DND-41 (cell line): ENCODE data around the gene APOL5.
"Not testable (repeated sequence)": the region's sequence is repeated elsewhere in the genome, so short reads cannot be mapped to it uniquely, and the experiment has no call there.

Experiments
- ATAC-seq: fragments of 200-7000 bp; cut with Tn5 transposase; 3 replicates; pipeline ENCODE4 v1.9.1; 2021; ENCODE audit warnings: low read depth; ENCODE audit not compliant: insufficient read depth
- DNase-seq: peaks from one replicate; pipeline ENCODE4 v3.0.0-alpha.2; 2020
- H2AFZ ChIP-seq: 2 replicates; pipeline ENCODE4 v1.6.0; 2012; ENCODE audit warnings: low read depth, low read length
- H3K27ac ChIP-seq: 2 replicates; pipeline ENCODE4 v1.5.1; 2012; ENCODE audit warnings: low read length, inconsistent platforms
- H3K27me3 ChIP-seq: fragments of 200-600 bp; sonication (generic); 2 replicates; pipeline ENCODE4 v1.6.0; 2012; ENCODE audit warnings: low read length, mild to moderate bottlenecking, inconsistent platforms; ENCODE audit not compliant: insufficient read depth, poor library complexity
- H3K36me3 ChIP-seq: 2 replicates; pipeline ENCODE4 v1.5.1; 2012; ENCODE audit warnings: low read length, inconsistent platforms; ENCODE audit not compliant: insufficient read depth
- H3K4me1 ChIP-seq: 2 replicates; pipeline ENCODE4 v1.5.1; 2012; ENCODE audit warnings: mild to moderate bottlenecking, low read length; ENCODE audit not compliant: insufficient read depth
- H3K4me2 ChIP-seq: 2 replicates; pipeline ENCODE4 v1.6.0; 2012; ENCODE audit warnings: mild to moderate bottlenecking, moderate library complexity, low read length, inconsistent platforms; ENCODE audit not compliant: insufficient read depth
- H3K4me3 ChIP-seq, 2 experiments: fragments of 200-600 bp in 1 of 2; shearing (Covaris generic) in 1 of 2; 2 replicates each; pipeline ENCODE4 v1.5.1; 2012 to 2016; ENCODE audit warnings: inconsistent platforms in 2 of 2, low read length in 2 of 2, mild to moderate bottlenecking in 2 of 2, low read depth in 1 of 2, moderate library complexity in 1 of 2
- H3K79me2 ChIP-seq: 2 replicates; pipeline ENCODE4 v1.6.0; 2012; ENCODE audit warnings: low read length, inconsistent platforms; ENCODE audit not compliant: insufficient read depth
- H3K9ac ChIP-seq: 2 replicates; pipeline ENCODE4 v1.6.0; 2012; ENCODE audit warnings: low read depth, mild to moderate bottlenecking, inconsistent platforms, low read length, moderate library complexity
- H3K9me3 ChIP-seq: 2 replicates; pipeline ENCODE4 v1.5.1; 2012; ENCODE audit warnings: low read length, moderate library complexity, mild to moderate bottlenecking, inconsistent platforms; ENCODE audit not compliant: insufficient read depth, severe bottlenecking
- H4K20me1 ChIP-seq: 2 replicates; pipeline ENCODE4 v1.6.0; 2012; ENCODE audit warnings: low read length; ENCODE audit not compliant: insufficient read depth
- CTCF ChIP-seq: IDR thresholded peaks from 2 replicates; pipeline ENCODE4 v1.5.1; 2012; ENCODE audit warnings: borderline replicate concordance, low read length, moderate library complexity, mild to moderate bottlenecking; ENCODE audit not compliant: poor library complexity, severe bottlenecking; ENCODE audit errors: extremely low read depth
- EZH2 ChIP-seq: IDR thresholded peaks from 3 replicates; pipeline ENCODE4 v1.6.1; 2012; ENCODE audit warnings: borderline replicate concordance, low read depth, mild to moderate bottlenecking, moderate library complexity, low read length, inconsistent platforms; ENCODE audit not compliant: severe bottlenecking

APOL5 gene

GRCh38 chr22:35736166-35736565, 18.5 kb downstream of the APOL5 start:
- Histone ChIP-seq H3K27ac (no peak overlapping the region), H4K20me1 (no peaks in the 10 kb centered on the region), H3K36me3 (no peaks in the 10 kb centered on the region), H3K4me2 (no peak overlapping the region), H3K27me3 (peaks cover 8% of the 10 kb centered on the region), H3K9me3 (no peaks in the 10 kb centered on the region), H2AFZ (no peak overlapping the region), H3K4me3 (no peak overlapping the region), H3K4me1 (no peaks in the 10 kb centered on the region), H3K79me2 (no peaks in the 10 kb centered on the region), H3K9ac (no peak overlapping the region)
- ATAC-seq = no peak
- TF ChIP-seq CTCF (no peak), EZH2 (no peak)
- DNase-seq = no peak

- DNase-seq (no peak), ATAC-seq (no peak)
- Histone ChIP-seq H3K27me3 (peaks cover 5% of the 10 kb centered on the region), H3K27ac (no peak overlapping the region), H2AFZ (no peak overlapping the region), H4K20me1 (no peaks in the 10 kb centered on the region), H3K36me3 (no peaks in the 10 kb centered on the region), H3K4me1 (no peaks in the 10 kb centered on the region), H3K4me2 (no peak overlapping the region), H3K9ac (no peak overlapping the region), H3K79me2 (no peaks in the 10 kb centered on the region), H3K9me3 (no peaks in the 10 kb centered on the region), H3K4me3 (no peak overlapping the region)
- TF ChIP-seq CTCF (no peak), EZH2 (no peak)
Measured at GRCh38 chr22:35736701-35737100, 19.0 kb downstream of the APOL5 start.

GRCh38 chr22:35737886-35738285, 20.2 kb downstream of the APOL5 start:
- H3K4me3 ChIP-seq, H3K27me3 ChIP-seq, DNase-seq, H3K4me1 ChIP-seq, H3K27ac ChIP-seq, H3K9ac ChIP-seq, H3K79me2 ChIP-seq, H4K20me1 ChIP-seq, H3K9me3 ChIP-seq, ATAC-seq, H3K4me2 ChIP-seq, H2AFZ ChIP-seq, H3K36me3 ChIP-seq: not testable (repeated sequence)

- TF ChIP-seq EZH2 = no peak
- peak; percentile 18 for TF ChIP-seq CTCF
- H2AFZ ChIP-seq = no peak overlapping the region
- no peaks in the 10 kb centered on the region for H3K79me2 ChIP-seq
- no peak overlapping the region for H3K27ac ChIP-seq
- no peak for DNase-seq
- no peak for ATAC-seq
- no peaks in the 10 kb centered on the region for H3K4me1 ChIP-seq
- H3K36me3 ChIP-seq = no peaks in the 10 kb centered on the region
- H3K27me3 ChIP-seq = peaks cover 5% of the 10 kb centered on the region
- no peak overlapping the region for H3K4me2 ChIP-seq
- H3K4me3 ChIP-seq = no peak overlapping the region
- H3K9ac ChIP-seq = no peak overlapping the region
- no peaks in the 10 kb centered on the region for H3K9me3 ChIP-seq
- no peaks in the 10 kb centered on the region for H4K20me1 ChIP-seq
Measured at GRCh38 chr22:35739076-35739930, 21.6 kb downstream of the APOL5 start.
